RWPE2 (cell line): ENCODE data around the gene G2E3.

Source experiments
- ATAC-seq: fragments of 200-7000 bp; cut with Tn5 transposase; 3 replicates; pipeline ENCODE4 v1.9.1; 2021; ENCODE audit warnings: low read depth
- DNase-seq: peaks from one replicate; pipeline ENCODE4 v3.0.0-alpha.2; 2020; ENCODE audit warnings: low spot score
- H3K27ac ChIP-seq: fragments of 450-650 bp; 2 replicates; pipeline ENCODE4 v1.5.1; 2017; ENCODE audit warnings: mild to moderate bottlenecking; ENCODE audit not compliant: poor library complexity, severe bottlenecking
- H3K27me3 ChIP-seq: fragments of 250-450 bp; sonication (Bioruptor Pico); 2 replicates; pipeline ENCODE4 v1.5.1; 2021; ENCODE audit warnings: mild to moderate bottlenecking, moderate library complexity; ENCODE audit not compliant: insufficient read depth, poor library complexity, severe bottlenecking
- H3K36me3 ChIP-seq: fragments of 250-450 bp; sonication (Bioruptor Pico); 2 replicates; pipeline ENCODE4 v1.5.1; 2020; ENCODE audit warnings: low read depth, mild to moderate bottlenecking, moderate library complexity
- H3K4me1 ChIP-seq: fragments of 250-450 bp; sonication (Bioruptor Pico); 2 replicates; pipeline ENCODE4 v1.5.1; 2021; ENCODE audit warnings: mild to moderate bottlenecking, moderate library complexity; ENCODE audit not compliant: insufficient read depth, poor library complexity, severe bottlenecking
- H3K4me3 ChIP-seq: fragments of 250-450 bp; sonication (Bioruptor Pico); 2 replicates; pipeline ENCODE4 v1.5.1; 2021; ENCODE audit warnings: mild to moderate bottlenecking, moderate library complexity; ENCODE audit not compliant: severe bottlenecking
- H3K9me3 ChIP-seq: fragments of 250-450 bp; sonication (Bioruptor Pico); 2 replicates; pipeline ENCODE4 v1.5.1; 2021; ENCODE audit warnings: mild to moderate bottlenecking, moderate library complexity; ENCODE audit not compliant: severe bottlenecking
- TF ChIP-seq, protein P1 (sequence below): fragments of 450-650 bp; IDR thresholded peaks from one replicate; pipeline ENCODE4 v1.5.1; 2017; ENCODE audit warnings: mild to moderate bottlenecking, moderate library complexity; ENCODE audit not compliant: poor library complexity, severe bottlenecking

Gene G2E3

DNA sequence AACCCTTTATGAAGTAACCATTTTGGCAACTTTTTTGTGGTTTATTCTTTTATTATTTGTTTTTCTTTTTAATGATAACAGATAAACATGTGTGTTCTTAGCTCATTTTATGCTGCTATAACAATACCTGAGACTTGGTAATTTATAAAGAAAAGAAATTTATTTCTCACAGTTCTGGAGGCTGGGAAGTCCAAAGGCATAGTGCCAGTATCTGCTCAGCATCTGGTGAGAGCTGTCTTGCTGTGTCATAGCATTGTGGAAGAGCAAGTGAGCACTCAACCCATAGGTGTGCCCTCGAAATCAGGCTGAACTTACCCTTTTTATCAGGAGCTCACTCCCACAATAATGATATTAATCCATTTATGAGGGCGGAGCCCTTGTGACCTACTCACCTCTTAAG lies 55.2 kb downstream of the G2E3 start:
- Histone ChIP-seq H3K9me3 (no peaks in the 10 kb centered on the region), H3K36me3 (peaks cover 80% of the 10 kb centered on the region), H3K27me3 (no peaks in the 10 kb centered on the region), H3K4me1 (peaks cover 14% of the 10 kb centered on the region), H3K4me3 (no peak overlapping the region), H3K27ac (no peak overlapping the region)
- ATAC-seq (no peak), DNase-seq (no peak)
- TF ChIP-seq, protein P1, sequence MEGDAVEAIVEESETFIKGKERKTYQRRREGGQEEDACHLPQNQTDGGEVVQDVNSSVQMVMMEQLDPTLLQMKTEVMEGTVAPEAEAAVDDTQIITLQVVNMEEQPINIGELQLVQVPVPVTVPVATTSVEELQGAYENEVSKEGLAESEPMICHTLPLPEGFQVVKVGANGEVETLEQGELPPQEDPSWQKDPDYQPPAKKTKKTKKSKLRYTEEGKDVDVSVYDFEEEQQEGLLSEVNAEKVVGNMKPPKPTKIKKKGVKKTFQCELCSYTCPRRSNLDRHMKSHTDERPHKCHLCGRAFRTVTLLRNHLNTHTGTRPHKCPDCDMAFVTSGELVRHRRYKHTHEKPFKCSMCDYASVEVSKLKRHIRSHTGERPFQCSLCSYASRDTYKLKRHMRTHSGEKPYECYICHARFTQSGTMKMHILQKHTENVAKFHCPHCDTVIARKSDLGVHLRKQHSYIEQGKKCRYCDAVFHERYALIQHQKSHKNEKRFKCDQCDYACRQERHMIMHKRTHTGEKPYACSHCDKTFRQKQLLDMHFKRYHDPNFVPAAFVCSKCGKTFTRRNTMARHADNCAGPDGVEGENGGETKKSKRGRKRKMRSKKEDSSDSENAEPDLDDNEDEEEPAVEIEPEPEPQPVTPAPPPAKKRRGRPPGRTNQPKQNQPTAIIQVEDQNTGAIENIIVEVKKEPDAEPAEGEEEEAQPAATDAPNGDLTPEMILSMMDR: no peak

DNA sequence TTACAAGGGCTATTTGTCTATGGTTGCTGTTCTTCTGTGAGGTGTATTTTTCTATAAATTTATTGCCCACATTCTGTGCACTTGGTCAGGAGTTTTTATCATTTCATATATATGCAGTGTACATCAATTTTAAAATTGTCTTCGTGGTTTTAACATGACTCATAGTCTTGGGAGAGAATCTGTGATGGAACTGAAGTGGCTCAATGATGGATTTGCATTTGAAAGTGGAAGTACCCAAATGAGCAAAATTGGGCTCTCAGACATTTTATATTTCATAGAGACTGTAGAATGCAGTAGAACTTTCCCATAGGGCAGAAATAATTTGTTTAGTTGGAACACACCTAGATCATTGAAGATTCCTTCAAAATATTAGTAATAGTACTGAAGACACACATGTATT lies 61.2 kb downstream of the G2E3 start:
- peak overlapping the region; percentile 64 for H3K27ac ChIP-seq

DNA sequence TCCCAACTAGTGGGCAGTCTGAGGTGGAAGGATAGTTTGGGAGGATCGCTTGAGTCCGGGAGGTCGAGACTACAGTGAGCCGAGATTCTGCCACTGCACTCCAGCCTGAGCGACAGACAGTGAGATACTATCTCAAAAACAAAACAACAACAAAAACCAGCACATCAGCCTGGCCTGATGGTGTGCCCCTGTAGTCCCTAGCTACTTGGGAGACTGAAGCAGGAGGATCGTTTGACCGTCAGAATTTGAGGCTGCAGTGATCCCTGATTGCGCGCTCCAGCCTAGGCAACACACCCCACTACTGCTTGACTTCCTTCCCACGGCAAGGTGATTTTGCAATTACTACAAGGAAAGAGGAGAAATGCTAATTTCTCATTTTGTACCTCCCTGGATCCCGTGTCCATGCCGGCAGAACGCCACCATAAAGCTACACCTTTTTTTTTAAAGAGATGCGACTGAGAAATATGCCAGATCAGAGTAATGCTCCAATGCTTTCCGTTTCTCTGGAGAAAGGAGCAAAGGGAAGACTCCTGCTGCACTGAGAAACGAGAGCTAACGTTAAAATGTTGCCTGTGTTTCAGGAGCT lies 62.5 kb downstream of the G2E3 start:
- no peak for DNase-seq
- peaks cover 27% of the 10 kb centered on the region for H3K4me1 ChIP-seq
- no peaks in the 10 kb centered on the region for H3K9me3 ChIP-seq
- no peaks in the 10 kb centered on the region for H3K27me3 ChIP-seq
- ATAC-seq: peak; percentile 17
- peak overlapping the region; percentile 78 for H3K4me3 ChIP-seq
- H3K27ac ChIP-seq: peak overlapping the region; percentile 64
- H3K36me3 ChIP-seq: peaks cover 25% of the 10 kb centered on the region
- TF ChIP-seq, protein P1: no peak

More for the DNA sequence above, 61.2 kb downstream of the G2E3 start:
- H3K27me3 ChIP-seq: no peaks in the 10 kb centered on the region
- peaks cover 38% of the 10 kb centered on the region for H3K36me3 ChIP-seq
- ATAC-seq (peak; percentile 30; the same call in 2 of the 3 replicates), DNase-seq (no peak)
- H3K9me3 ChIP-seq: no peaks in the 10 kb centered on the region
- H3K4me1 ChIP-seq: peaks cover 24% of the 10 kb centered on the region
- no peak overlapping the region for H3K4me3 ChIP-seq
- TF ChIP-seq, protein P1: no peak

DNA sequence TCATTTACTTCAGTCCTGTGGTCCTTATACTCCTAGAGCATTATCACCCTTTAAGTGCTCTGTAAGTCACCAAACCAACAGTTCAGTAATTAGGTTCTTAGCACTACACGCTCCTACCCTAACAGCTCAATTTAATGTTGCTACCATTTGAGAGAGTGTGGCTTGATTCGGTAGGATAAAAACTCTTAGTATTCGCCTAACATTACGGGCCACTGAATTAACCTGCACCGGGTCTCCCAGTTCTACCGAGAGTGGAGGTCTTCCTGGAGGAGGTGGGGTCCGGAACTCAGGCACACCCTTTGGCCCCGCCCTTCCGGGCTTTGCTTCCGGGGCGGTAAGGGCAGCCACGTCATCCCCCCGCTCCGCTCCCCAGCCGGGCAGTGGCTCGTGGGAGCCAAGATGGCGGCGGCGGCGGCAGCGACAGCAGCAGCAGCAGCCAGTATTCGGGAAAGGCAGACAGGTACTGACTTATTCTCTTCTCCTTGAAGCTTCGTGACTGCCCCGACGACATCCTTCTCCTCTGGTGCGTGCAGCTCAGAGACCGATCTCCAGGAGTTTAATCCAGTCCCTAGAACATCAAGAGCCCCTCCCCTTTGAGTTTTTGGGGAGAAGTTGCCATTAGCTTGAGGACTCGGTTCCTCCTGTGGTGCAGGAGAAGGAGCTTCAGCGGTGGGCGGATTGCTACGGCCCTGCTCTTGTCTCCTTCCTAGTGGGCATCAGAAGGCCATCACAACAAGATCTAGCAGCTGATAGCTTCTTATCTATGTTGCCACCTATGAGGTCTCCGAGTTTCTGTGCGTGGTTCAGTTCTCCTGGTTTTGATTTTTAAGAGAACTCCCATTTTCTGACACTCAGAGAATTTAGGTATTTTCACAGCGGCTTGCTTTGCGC lies 63.2 kb downstream of the G2E3 start, which contains the start of gene SCFD1:
Gene SCFD1, plus strand, starts transcription at position 380 of the 891 bp plus-strand sequence. Its CDS starts 20 bp downstream, at position 400.
- TF ChIP-seq, protein P1: no peak

More for the DNA sequence above, 63.2 kb downstream of the G2E3 start, which contains the start of gene SCFD1:
- DNase-seq (peak; percentile 94), ATAC-seq (peak; percentile 93)
- H3K4me1 ChIP-seq: peaks cover 27% of the 10 kb centered on the region
- no peaks in the 10 kb centered on the region for H3K9me3 ChIP-seq
- H3K27ac ChIP-seq: peak within 1 kb of the TSS; percentile 64
- no peaks in the 10 kb centered on the region for H3K27me3 ChIP-seq
- H3K4me3 ChIP-seq: peak within 1 kb of the TSS; percentile 78
- H3K36me3 ChIP-seq: peaks cover 22% of the 10 kb centered on the region
